Thyroid gland (tissue), 4 donors: ENCODE data around the gene BABAM1. TPM values are rescaled to one million over a fixed set of nuclear protein-coding genes. Genes with fewer than 3 reads are reported as not detected.

Experiments
- DNase-seq, 2 donors: peaks; one replicate each; pipeline ENCODE4 v3.0.0-alpha.2; 2019
- H3K27ac ChIP-seq, 3 donors: fragments of 200-600 bp; sonication (generic); 1 replicate in 2 of 3; 2 replicates in 1 of 3; pipeline ENCODE4 v1.5.1; 2016 to 2019; ENCODE audit warnings: mild to moderate bottlenecking in 1 of 3, moderate library complexity in 1 of 3
- H3K27me3 ChIP-seq: fragments of 200-600 bp; sonication (generic); one replicate; pipeline ENCODE4 v1.5.1; 2019
- H3K36me3 ChIP-seq, 2 donors: fragments of 200-600 bp; sonication (generic); one replicate each; pipeline ENCODE4 v1.5.1; 2016 to 2019
- H3K4me1 ChIP-seq, 2 donors: fragments of 200-600 bp; sonication (generic); one replicate each; pipeline ENCODE4 v1.5.1; 2017 to 2019
- H3K4me3 ChIP-seq, 3 donors: fragments of 200-600 bp; sonication (generic); replicated peaks in 1 of 3; 1 replicate in 2 of 3; 2 replicates in 1 of 3; pipeline ENCODE4 v1.5.1; 2016; ENCODE audit warnings: mild to moderate bottlenecking in 1 of 3
- H3K9me3 ChIP-seq: fragments of 200-600 bp; sonication (generic); one replicate; pipeline ENCODE4 v1.5.1; 2017
- CTCF ChIP-seq, 6 experiments: fragments of 200-600 bp in 3 of 6; fragments of 450-650 bp in 3 of 6; sonication (generic) in 3 of 6; IDR thresholded peaks; one replicate each; pipeline ENCODE4 v1.5.1; 2016 to 2019; ENCODE audit warnings: antibody characterized with exemption in 6 of 6, mild to moderate bottlenecking in 2 of 6, inconsistent platforms in 1 of 6, moderate library complexity in 1 of 6
- POLR2A ChIP-seq, 2 donors: fragments of 450-650 bp; IDR thresholded peaks; one replicate each; pipeline ENCODE4 v1.6.1; 2017; ENCODE audit warnings: antibody characterized with exemption in 2 of 2, mild to moderate bottlenecking in 2 of 2, moderate library complexity in 1 of 2
- WGBS, 2 donors: methylation state at CpG; one replicate each; pipeline ENCODE4 v1.1.5; 2017; 5-methylcytosine and 5-hydroxymethylcytosine counted together
- intact Hi-C: fragments of 100-400 bp; cut with DNase I; formaldehyde crosslinking; loops from one replicate; pipeline ENCODE4 v1.15.1; 2023
- total RNA-seq, 4 donors: library from RNA; depleted of rRNA; stranded (reverse); fragments of >200 nt; gene quantifications; one replicate each; pipeline ENCODE4 v1.2.3, GENCODE V29; 2016

Gene BABAM1
- total RNA-seq, 4 donors from 2014 or later = 49.6 to 87.5 (median 71.1) TPM

GRCh38 chr19:17321655-17322489 is 54.6 kb downstream of the BABAM1 start:
- Histone ChIP-seq H3K27ac (no peak overlapping the region), H3K9me3 (no peaks in the 10 kb centered on the region), H3K4me3 (no peak overlapping the region), H3K4me1 (no peaks in the 10 kb centered on the region), H3K36me3 (peaks cover 15 to 31% of the 10 kb centered on the region in 2 donors), H3K27me3 (no peaks in the 10 kb centered on the region)
- WGBS, 2 donors = 86 to 97% methylated on average over 10 to 12 of the region's 19 CpGs
- intact Hi-C loops = no loop called here
- TF ChIP-seq CTCF (IDR thresholded peaks at IDR 0.05) = no peak
- TF ChIP-seq POLR2A (IDR thresholded peaks at IDR 0.05) = no peak
- DNase-seq = no peak

- WGBS, 2 donors = 71 to 79% methylated on average over 5 to 8 of the region's 10 CpGs
These were observed 55.6 kb downstream of the BABAM1 start for GRCh38 chr19:17322854-17323253.

GRCh38 chr19:17323300-17323963 is 56.2 kb downstream of the BABAM1 start:
- peaks cover 15 to 30% of the 10 kb centered on the region in 2 donors for H3K36me3 ChIP-seq
- no peak overlapping the region for H3K27ac ChIP-seq
- DNase-seq = no peak
- WGBS, 2 donors = 61 to 72% methylated on average over 32 to 40 of the region's 56 CpGs
- no peaks in the 10 kb centered on the region for H3K27me3 ChIP-seq
- TF ChIP-seq CTCF (IDR thresholded peaks at IDR 0.05) (no peak), POLR2A (IDR thresholded peaks at IDR 0.05) (no peak)
- H3K4me1 ChIP-seq = peaks cover 6 to 13% of the 10 kb centered on the region in 2 donors
- H3K4me3 ChIP-seq = no peak overlapping the region
- intact Hi-C loops = no loop called here
- H3K9me3 ChIP-seq = no peaks in the 10 kb centered on the region

More at GRCh38 chr19:17322854-17323253, 55.6 kb downstream of the BABAM1 start:
- no peaks in the 10 kb centered on the region for H3K9me3 ChIP-seq
- H3K27ac ChIP-seq = no peak overlapping the region
- H3K4me3 ChIP-seq = no peak overlapping the region
- H3K4me1 ChIP-seq = peaks cover under 1 to 7% of the 10 kb centered on the region in 2 donors
- TF ChIP-seq CTCF (IDR thresholded peaks at IDR 0.05) = no peak
- no peak for TF ChIP-seq POLR2A (IDR thresholded peaks at IDR 0.05)
- H3K36me3 ChIP-seq = peaks cover 15 to 30% of the 10 kb centered on the region in 2 donors
- H3K27me3 ChIP-seq = no peaks in the 10 kb centered on the region
- intact Hi-C loops = no loop called here
- no peak for DNase-seq

GRCh38 chr19:17323964-17324332 is 56.7 kb downstream of the BABAM1 start:
- no peak overlapping the region for H3K4me3 ChIP-seq
- no peak overlapping the region for H3K27ac ChIP-seq
- no peaks in the 10 kb centered on the region for H3K27me3 ChIP-seq
- 50 to 80% methylated on average over 1 of the region's 7 CpGs for WGBS, 2 donors
- TF ChIP-seq CTCF (IDR thresholded peaks at IDR 0.05) = no peak
- TF ChIP-seq POLR2A (IDR thresholded peaks at IDR 0.05) = no peak
- no peak for DNase-seq
- peaks cover 8 to 18% of the 10 kb centered on the region in 2 donors for H3K4me1 ChIP-seq
- H3K36me3 ChIP-seq = peaks cover 15 to 29% of the 10 kb centered on the region in 2 donors
- intact Hi-C loops = no loop called here
- H3K9me3 ChIP-seq = no peaks in the 10 kb centered on the region
